Measurements from ENCODE around the gene VPS39. TPM values are rescaled to one million over a fixed set of nuclear protein-coding genes. Genes with fewer than 3 reads are reported as not detected.

Gene VPS39
- total RNA-seq, 2 experiments from 2014 or later = 40.6 to 46.1 TPM

- CTCF ChIA-PET = no interaction called here
- POLR2A ChIA-PET = no interaction called here
Measured at GRCh38 chr15:42149493-42150218, 58.4 kb downstream of the VPS39 start.

- ChIA-PET CTCF (no interaction called here), POLR2A (no interaction called here)
Measured at GRCh38 chr15:42148808-42149492, 59.2 kb downstream of the VPS39 start.

GRCh38 chr15:42147431-42147735, 60.7 kb downstream of the VPS39 start:
- ChIA-PET CTCF (no interaction called here), POLR2A (no interaction called here)

- ChIA-PET POLR2A (no interaction called here), CTCF (no interaction called here)
Measured at GRCh38 chr15:42146551-42147430, 61.3 kb downstream of the VPS39 start.

GRCh38 chr15:42145546-42146455, 62.3 kb downstream of the VPS39 start:
- CTCF ChIA-PET = no interaction called here
- POLR2A ChIA-PET = no interaction called here

- CTCF ChIA-PET = interaction anchor here (0.9 kb wide), 1 partner anchor 18 kb away, joined by 3 read pairs; no protein-coding TSS in a partner anchor
- POLR2A ChIA-PET = no interaction called here
Measured at GRCh38 chr15:42144841-42145375, 63.2 kb downstream of the VPS39 start.

GRCh38 chr15:42143866-42144625, 64.1 kb downstream of the VPS39 start:
- ChIA-PET CTCF (interaction anchor here (0.6 to 0.9 kb wide), 2 partner anchors 17 to 372 kb away, joined by 3 to 4 read pairs; no protein-coding TSS in a partner anchor), POLR2A (no interaction called here)

GRCh38 chr15:42143356-42143755, 64.7 kb downstream of the VPS39 start:
- ChIA-PET CTCF (interaction anchor here (0.6 to 1.8 kb wide), 2 partner anchors 9 to 14 kb away, joined by 3 to 4 read pairs; no protein-coding TSS in a partner anchor), POLR2A (no interaction called here)

- ChIA-PET CTCF (interaction anchor here (1.8 kb wide), 1 partner anchor 8 kb away, joined by 4 read pairs; no protein-coding TSS in a partner anchor), POLR2A (no interaction called here)
Measured at GRCh38 chr15:42141795-42142667, 66.1 kb downstream of the VPS39 start.

GRCh38 chr15:42141246-42141645, 66.9 kb downstream of the VPS39 start:
- ChIA-PET CTCF (interaction anchor here (1.4 kb wide), 1 partner anchor 69 kb away, joined by 3 read pairs; no protein-coding TSS in a partner anchor), POLR2A (no interaction called here)

GRCh38 chr15:42140383-42141070, 67.6 kb downstream of the VPS39 start:
- ChIA-PET CTCF (interaction anchor here (0.6 to 1.4 kb wide), 2 partner anchors 68 to 73 kb away, joined by 3 read pairs; no protein-coding TSS in a partner anchor), POLR2A (no interaction called here)

- ChIA-PET CTCF (interaction anchor here (0.6 to 0.8 kb wide), 2 partner anchors 29 to 73 kb away, joined by 3 read pairs; no protein-coding TSS in a partner anchor), POLR2A (no interaction called here)
Measured at GRCh38 chr15:42139596-42139995, 68.5 kb downstream of the VPS39 start.

- POLR2A ChIA-PET = no interaction called here
Measured at GRCh38 chr15:42138968-42139386, 69.1 kb downstream of the VPS39 start.

GRCh38 chr15:42138411-42138810, 69.7 kb downstream of the VPS39 start:
- ChIA-PET POLR2A (no interaction called here), CTCF (interaction anchor here (0.9 to 2.0 kb wide), 6 partner anchors 9 to 443 kb away, joined by 3 to 14 read pairs (median 3); no protein-coding TSS in a partner anchor)

More at GRCh38 chr15:42138968-42139386, 69.1 kb downstream of the VPS39 start:
- CTCF ChIA-PET = interaction anchor here (0.8 to 2.0 kb wide), 4 partner anchors 9 to 149 kb away, joined by 3 to 14 read pairs (median 3); no protein-coding TSS in a partner anchor

- CTCF ChIA-PET = interaction anchor here (0.8 to 2.0 kb wide), 8 partner anchors 8 to 444 kb away, joined by 3 to 14 read pairs (median 3); no protein-coding TSS in a partner anchor
Measured at GRCh38 chr15:42137461-42138261, 70.4 kb downstream of the VPS39 start.

More at GRCh38 chr15:42137461-42138261, 70.4 kb downstream of the VPS39 start:
- POLR2A ChIA-PET = interaction anchor here (0.6 kb wide), 1 partner anchor 693 kb away, joined by 3 read pairs; no protein-coding TSS in a partner anchor

All from activated CD8-positive, alpha-beta memory T cell treated with anti-CD3 and anti-CD28 coated beads for 36 hours (primary cell).